AG09309 (cell line): Measurements from ENCODE around the gene ADORA3.

ENCODE experiments used
- DNase-seq: peaks from one replicate; pipeline ENCODE4 v3.0.0-alpha.2; 2010; ENCODE audit warnings: low read depth
- H3K4me3 ChIP-seq: 2 replicates; pipeline ENCODE4 v1.5.1; 2011; ENCODE audit warnings: mild to moderate bottlenecking, low read depth, low read length, moderate library complexity; ENCODE audit not compliant: control insufficient read depth
- CTCF ChIP-seq: IDR thresholded peaks from 2 replicates; pipeline ENCODE4 v1.5.1; 2011; ENCODE audit warnings: mild to moderate bottlenecking, low read depth, low read length, inconsistent platforms; ENCODE audit not compliant: insufficient read depth, control insufficient read depth; ENCODE audit errors: missing control alignments

Gene ADORA3

DNA sequence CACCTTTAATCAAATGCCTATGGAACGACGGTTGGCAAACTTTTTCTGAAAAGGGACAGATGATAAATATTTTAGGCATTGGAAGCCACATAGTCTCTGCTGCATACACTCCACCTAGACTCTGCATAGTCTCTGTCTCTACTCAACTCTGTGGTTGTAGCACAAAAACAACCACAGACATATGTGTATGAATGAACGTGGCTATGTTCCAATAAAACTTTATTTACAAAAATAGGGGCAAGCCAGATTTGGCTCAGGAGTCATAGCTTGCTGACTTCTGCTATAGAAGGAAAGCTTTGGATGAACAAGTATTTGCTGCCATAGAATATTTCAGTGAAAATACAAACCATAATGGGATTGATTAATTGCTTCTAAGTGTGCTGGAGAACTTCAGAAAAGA is 37.5 kb upstream of the ADORA3 start:
- no peak for DNase-seq
- no peak for TF ChIP-seq CTCF

GRCh38 chr1:111538343-111539025 is 35.1 kb upstream of the ADORA3 start:
- TF ChIP-seq CTCF, result no peak
- no peak overlapping the region for H3K4me3 ChIP-seq
- DNase-seq, result no peak

More for the DNA sequence above, 37.5 kb upstream of the ADORA3 start:
- H3K4me3 ChIP-seq, result no peak overlapping the region

DNA sequence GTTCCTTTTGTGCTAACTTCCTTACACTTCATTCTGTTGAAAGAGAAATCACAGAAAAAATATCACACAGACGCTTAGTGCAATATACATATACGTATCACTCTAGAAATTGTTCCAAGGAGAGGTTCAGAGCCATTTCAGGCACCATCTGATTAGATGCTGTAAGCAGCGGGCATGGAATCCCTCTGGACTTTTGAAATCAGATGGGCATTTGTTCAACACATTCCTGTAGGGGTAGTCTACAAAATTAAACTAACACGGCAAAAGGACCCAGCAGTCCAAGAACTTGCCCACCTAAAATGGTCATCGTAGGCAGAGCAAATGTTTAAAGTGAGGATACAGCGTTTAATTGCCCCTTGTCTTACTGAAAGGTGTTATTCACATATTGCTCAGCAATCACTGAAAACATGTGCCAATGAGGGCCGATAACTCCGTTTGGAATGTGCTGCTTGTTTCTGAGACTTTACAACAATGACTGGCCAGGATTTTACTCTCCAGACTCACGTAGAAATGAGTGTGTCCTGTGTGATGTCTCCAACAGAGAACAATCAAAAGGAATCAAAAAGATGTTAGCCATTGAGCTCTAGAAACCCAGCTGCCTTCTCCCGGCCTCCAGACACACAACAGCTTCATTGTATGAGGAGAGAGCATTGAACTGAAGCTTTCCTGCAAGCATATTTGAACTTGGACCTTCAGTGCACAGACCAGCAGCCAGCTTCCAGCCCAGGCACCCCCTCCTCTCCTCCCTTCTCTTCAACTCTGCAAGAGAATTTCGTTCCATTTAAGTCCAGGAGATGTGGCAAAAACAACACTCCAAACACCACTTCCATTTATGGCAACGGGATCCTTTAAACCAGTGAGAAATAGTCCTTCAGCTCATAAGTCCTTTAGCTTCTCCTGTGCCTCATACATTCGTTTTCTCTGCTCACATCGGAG is 32.1 kb upstream of the ADORA3 start:
- TF ChIP-seq CTCF, result no peak
- no peak overlapping the region for H3K4me3 ChIP-seq
- DNase-seq, result no peak

DNA sequence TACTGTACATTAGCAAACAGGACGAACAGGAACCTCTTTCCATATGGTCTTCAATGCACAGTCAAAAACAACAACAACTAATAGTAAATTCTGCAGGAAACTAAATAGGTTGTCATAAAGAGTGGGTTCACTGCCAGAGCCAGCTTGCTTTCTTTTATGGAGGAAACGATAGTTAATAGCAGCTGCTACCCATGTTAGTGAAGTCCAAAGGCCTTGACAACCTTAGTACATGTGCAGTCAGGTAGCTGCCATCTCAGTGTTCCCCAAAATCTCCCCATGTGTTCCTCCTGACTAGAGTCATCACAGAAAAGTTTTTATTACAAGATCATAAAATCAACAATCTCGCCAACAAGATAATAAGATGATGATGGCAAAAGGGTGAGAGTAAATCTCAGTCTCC is 16.6 kb upstream of the ADORA3 start:
- TF ChIP-seq CTCF, result no peak
- no peak overlapping the region for H3K4me3 ChIP-seq
- DNase-seq, result no peak

DNA sequence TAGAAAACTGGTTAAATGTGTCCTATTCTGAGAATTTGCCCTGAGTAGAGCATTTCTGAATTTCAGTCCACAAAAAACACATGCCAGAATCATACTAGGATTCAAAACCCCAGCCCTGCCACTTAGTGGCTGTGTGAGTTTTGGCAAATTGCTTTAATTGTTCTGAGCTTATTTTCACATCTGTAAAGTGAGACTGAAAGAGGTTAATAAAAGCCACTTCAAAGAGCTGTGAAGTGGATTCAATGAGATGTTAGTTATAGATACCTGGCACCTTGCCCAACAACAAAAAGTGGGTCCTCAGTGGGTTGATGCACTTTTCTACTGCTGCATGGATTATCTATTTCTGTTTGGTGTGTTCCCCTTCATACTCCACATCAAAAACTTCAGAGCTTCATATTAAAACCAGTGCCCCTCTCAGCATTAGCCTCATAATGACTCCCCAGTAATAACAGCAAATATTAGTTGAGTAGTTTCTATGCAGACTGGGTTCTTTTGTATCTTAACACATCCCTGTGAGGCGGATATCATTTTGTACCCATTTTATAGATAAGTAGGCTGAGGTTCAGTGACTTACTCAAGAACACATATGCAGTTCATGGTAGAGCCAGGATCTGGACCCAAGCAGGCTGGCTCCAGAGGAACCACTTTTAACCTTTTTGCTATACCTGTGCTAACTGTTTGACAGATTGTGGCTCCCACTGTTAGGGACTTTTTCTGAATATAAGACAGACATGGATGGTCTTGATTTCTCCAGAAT is 14.2 kb upstream of the ADORA3 start:
- TF ChIP-seq CTCF, result no peak
- DNase-seq, result no peak
- no peak overlapping the region for H3K4me3 ChIP-seq

DNA sequence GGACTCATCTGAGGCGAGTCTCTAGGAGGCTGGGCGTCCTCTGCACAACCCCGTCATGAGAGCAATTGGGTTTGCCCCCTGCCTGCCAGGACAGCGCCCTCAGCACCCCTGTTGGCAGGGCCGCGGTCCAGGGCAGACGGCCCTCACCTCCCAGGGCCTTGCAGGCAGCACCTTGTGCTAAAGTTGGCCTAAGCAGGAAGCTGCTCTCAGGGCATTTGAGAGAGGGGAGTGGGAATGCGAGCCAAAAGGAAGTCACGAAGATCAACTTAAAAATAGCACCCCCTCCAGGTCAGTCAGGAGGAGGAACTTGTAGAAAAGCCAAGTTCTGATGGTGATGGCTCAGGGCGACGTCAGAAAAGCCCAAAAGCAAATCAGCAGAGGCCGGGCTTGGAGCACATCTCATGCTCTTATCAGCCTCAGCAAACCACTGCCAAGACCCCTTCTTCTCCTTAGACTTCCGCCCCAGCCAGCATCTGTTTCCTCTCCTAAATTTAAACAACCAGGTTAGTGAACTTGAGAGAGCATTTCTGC is 12.6 kb upstream of the ADORA3 start:
- TF ChIP-seq CTCF, result peak; percentile 39
- H3K4me3 ChIP-seq, result peak overlapping the region; percentile 35
- no peak for DNase-seq
